OCI-LY7 (cell line): ENCODE results near the gene TLNRD1.

Experiments used
- CTCF ChIP-seq: fragments of 200-600 bp; sonication (generic); conservative IDR thresholded peaks from 2 replicates; pipeline ENCODE4 v1.5.1; 2014; ENCODE audit warnings: mild to moderate bottlenecking, antibody characterized with exemption, low read length, moderate library complexity, mixed read lengths
- EZH2phosphoT487 ChIP-seq: fragments of 200-600 bp; sonication (generic); IDR thresholded peaks from 2 replicates; pipeline ENCODE4 v1.6.1; 2018; ENCODE audit warnings: low read depth, borderline replicate concordance, mild to moderate bottlenecking, mixed run types, antibody characterized with exemption, low read length, moderate library complexity, mixed read lengths

DNA sequence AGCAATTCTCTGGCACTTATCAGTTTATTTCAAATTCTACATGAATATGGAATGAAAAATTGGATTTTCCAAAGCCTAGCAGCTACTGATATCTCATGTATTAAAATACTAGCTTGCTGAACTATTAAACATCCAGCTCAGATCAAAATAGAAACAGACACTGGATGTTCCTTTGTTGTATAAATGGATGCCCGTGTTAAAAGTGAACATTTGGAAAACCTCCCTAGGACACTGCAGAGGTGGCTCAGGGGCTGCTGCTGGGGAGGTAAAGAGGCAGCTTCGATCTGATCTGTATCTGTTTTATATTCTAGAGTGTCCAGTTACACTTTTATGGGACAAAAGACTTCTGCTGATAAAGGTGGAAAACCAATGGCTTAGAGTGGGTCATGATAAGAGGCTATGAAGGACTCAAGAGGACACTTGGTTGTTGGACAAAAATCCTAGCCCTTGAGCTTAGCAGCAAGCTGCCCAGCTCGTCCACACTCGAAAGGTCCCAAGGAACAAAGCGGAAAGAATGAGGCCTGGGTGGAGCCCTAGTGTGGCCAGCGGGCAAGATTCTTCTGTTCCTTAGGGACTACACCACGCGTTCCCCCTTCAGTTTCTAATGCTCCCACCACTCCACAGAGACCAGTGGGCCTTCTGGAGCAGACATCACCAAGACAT lies 21.1 kb upstream of the TLNRD1 start:
- TF ChIP-seq EZH2phosphoT487 (no peak), CTCF (no peak)
